ENCODE data around the gene CCDC124.

DNA sequence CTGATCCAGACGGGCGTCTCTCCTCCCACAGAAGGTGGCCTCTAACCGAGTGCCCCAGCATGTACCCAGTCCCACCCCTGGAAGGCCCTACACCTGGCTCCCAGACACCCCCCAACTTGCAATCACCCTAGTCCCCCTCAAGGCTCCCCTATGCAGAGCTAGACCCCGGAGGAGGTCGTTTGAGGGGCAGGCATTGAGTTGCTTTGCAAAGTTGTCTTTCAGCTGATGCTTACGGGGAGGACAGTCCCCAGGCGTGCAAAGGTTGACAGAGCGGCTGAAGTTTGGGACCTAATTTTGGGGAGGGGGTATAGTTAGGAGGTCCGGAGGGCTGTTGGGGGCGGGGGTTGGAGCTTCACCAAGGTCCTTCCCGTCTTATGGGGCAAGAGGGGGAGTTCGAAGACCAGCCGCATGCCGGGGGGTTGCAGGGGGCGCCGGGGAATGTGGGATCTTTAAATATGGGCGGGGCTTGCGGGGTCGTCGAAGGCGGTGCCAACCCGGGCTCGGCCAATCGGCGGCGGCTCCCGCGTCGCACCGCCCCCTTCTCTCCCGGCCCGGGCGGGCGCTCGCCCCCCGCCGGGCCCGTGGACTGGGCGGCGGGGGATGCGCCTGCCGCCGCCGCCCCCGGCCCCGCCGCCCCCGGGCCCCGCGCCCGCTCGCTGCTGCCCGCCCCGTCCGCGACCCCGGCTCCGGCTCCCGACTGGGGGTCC lies 33.9 kb downstream of the CCDC124 start, which contains the start of gene KCNN1:
- TF ChIP-seq, protein P1, sequence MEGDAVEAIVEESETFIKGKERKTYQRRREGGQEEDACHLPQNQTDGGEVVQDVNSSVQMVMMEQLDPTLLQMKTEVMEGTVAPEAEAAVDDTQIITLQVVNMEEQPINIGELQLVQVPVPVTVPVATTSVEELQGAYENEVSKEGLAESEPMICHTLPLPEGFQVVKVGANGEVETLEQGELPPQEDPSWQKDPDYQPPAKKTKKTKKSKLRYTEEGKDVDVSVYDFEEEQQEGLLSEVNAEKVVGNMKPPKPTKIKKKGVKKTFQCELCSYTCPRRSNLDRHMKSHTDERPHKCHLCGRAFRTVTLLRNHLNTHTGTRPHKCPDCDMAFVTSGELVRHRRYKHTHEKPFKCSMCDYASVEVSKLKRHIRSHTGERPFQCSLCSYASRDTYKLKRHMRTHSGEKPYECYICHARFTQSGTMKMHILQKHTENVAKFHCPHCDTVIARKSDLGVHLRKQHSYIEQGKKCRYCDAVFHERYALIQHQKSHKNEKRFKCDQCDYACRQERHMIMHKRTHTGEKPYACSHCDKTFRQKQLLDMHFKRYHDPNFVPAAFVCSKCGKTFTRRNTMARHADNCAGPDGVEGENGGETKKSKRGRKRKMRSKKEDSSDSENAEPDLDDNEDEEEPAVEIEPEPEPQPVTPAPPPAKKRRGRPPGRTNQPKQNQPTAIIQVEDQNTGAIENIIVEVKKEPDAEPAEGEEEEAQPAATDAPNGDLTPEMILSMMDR (conservative IDR thresholded peaks at IDR 0.05) = no peak
- TF ChIP-seq ZFX (IDR thresholded peaks at IDR 0.05) = no peak
